Type B pancreatic cell (in vitro differentiated cells): ENCODE results near the gene MMP26. TPM values are rescaled to one million over a fixed set of nuclear protein-coding genes. Genes with fewer than 3 reads are reported as not detected.
"Not testable (repeated sequence)": the region's sequence is repeated elsewhere in the genome, so short reads cannot be mapped to it uniquely, and the experiment has no call there.

ENCODE experiments used
- DNase-seq: peaks from one replicate; pipeline ENCODE4 v3.0.0; 2021; ENCODE audit warnings: mixed read lengths; ENCODE audit not compliant: unreplicated experiment; ENCODE audit errors: extremely low spot score
- H3K27ac Mint-ChIP-seq: 2 replicates; pipeline ENCODE4 v1.8.0; 2021; ENCODE audit warnings: mild to moderate bottlenecking, mixed read lengths
- H3K27me3 Mint-ChIP-seq: 2 replicates; pipeline ENCODE4 v1.8.0; 2021; ENCODE audit warnings: mixed read lengths
- H3K36me3 Mint-ChIP-seq: 2 replicates; pipeline ENCODE4 v1.8.0; 2021; ENCODE audit warnings: mixed read lengths
- H3K4me1 Mint-ChIP-seq: one replicate; pipeline ENCODE4 v1.8.0; 2021; ENCODE audit warnings: mixed read lengths; ENCODE audit not compliant: unreplicated experiment
- H3K4me3 Mint-ChIP-seq: 2 replicates; pipeline ENCODE4 v1.8.0; 2021; ENCODE audit warnings: mild to moderate bottlenecking, mixed read lengths
- H3K9me3 Mint-ChIP-seq: 2 replicates; pipeline ENCODE4 v1.8.0; 2021; ENCODE audit warnings: mixed read lengths
- CTCF ChIP-seq: fragments of 200-600 bp; sonication (generic); conservative IDR thresholded peaks from 2 replicates; pipeline ENCODE4 v1.5.0; 2021; ENCODE audit warnings: antibody characterized with exemption, mild to moderate bottlenecking
- total RNA-seq: library from RNA; stranded (reverse); gene quantifications from 2 replicates; pipeline ENCODE4 v1.2.1, GENCODE V29; 2021; ENCODE audit warnings: low replicate concordance

Gene MMP26
- total RNA-seq, 1 donor from 2014 or later = not detected

DNA sequence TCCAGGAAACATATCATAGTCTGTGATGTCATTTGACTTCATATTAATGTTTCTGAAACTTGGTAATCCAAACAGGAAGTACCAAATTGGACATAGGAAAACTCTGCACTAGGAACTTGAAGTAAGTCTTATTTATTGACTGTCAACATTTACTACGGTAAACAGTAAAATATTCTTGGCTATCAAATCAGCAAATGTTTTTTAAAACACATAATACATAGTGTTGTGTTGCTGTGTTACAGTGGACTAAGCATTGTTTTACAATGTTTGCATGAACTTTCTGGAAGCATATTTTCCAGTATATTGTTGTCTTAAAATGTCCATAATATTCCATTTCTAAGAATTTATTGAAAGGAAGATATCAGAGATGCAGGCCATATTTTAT is 4.2 kb upstream of the MMP26 start:
- Mint-ChIP-seq H3K27ac (no peak overlapping the region), H3K4me1 (peaks cover 9% of the 10 kb centered on the region)
- no peak for TF ChIP-seq CTCF

DNA sequence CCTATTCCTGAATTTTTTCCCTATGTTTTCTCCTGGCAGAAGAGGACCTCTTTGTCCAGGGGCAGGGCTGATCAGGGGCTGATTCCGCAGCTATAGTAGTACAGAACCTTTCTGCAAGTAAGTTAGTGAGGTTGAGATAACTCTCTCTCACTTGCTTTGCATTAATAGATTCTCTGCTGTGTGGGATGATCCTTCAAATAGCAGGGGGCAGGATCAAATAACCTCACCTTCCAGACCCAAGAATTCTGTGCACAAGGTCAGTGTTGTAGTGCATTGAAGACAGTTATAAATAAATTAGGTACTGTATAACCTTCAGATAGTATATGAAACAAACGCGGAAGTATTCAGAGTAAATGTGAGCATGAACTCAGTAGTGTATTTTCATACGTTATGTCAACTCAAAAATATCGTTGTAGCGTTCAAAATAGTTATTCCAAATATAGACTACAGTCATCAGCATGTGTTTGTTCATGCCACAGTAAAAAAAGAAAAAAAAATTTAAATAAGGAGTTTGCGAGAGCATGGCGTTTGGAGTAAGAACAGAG is 278 bp downstream of the MMP26 start:
- Mint-ChIP-seq H3K4me1 (peaks cover 9% of the 10 kb centered on the region), H3K27ac (no peak overlapping the region), H3K4me3 (no peak overlapping the region), H3K9me3 (no peaks in the 10 kb centered on the region), H3K27me3 (no peaks in the 10 kb centered on the region), H3K36me3 (no peaks in the 10 kb centered on the region)
- DNase-seq = no peak
- no peak for TF ChIP-seq CTCF

More for the DNA sequence above, 4.2 kb upstream of the MMP26 start:
- Mint-ChIP-seq H3K36me3 (no peaks in the 10 kb centered on the region), H3K4me3 (no peak overlapping the region), H3K9me3 (no peaks in the 10 kb centered on the region), H3K27me3 (no peaks in the 10 kb centered on the region)
- no peak for DNase-seq

DNA sequence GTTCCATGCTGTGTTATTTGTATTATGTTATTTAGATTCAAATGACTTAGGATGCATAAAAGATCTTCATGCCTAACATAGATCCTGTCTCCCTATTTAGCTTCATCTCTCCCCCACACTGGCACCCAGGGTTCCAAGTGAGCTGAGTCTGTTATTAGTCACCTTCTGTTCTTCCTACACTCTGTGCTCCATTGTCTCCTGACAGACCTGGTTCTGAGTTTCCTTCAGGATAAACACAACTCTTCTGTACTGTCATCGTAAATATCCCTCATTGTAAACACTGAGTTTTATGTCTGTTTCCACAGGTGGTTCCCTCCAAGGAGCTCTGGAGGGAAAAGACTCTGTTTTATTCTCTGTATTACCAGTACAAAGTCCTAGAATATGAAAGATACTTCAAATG is 8.7 kb downstream of the MMP26 start:
- Mint-ChIP-seq H3K36me3 (no peaks in the 10 kb centered on the region), H3K27ac (no peak overlapping the region), H3K4me3 (no peak overlapping the region), H3K9me3 (no peaks in the 10 kb centered on the region), H3K4me1 (no peaks in the 10 kb centered on the region), H3K27me3 (no peaks in the 10 kb centered on the region)
- no peak for TF ChIP-seq CTCF
- DNase-seq = no peak

- Mint-ChIP-seq H3K36me3 (no peaks in the 10 kb centered on the region), H3K4me1 (no peaks in the 10 kb centered on the region), H3K9me3 (no peaks in the 10 kb centered on the region), H3K4me3 (no peak overlapping the region), H3K27ac (no peak overlapping the region), H3K27me3 (no peaks in the 10 kb centered on the region)
- TF ChIP-seq CTCF = no peak
- no peak for DNase-seq
These were observed 9.7 kb downstream of the MMP26 start for GRCh38 chr11:4714300-4714699.

DNA sequence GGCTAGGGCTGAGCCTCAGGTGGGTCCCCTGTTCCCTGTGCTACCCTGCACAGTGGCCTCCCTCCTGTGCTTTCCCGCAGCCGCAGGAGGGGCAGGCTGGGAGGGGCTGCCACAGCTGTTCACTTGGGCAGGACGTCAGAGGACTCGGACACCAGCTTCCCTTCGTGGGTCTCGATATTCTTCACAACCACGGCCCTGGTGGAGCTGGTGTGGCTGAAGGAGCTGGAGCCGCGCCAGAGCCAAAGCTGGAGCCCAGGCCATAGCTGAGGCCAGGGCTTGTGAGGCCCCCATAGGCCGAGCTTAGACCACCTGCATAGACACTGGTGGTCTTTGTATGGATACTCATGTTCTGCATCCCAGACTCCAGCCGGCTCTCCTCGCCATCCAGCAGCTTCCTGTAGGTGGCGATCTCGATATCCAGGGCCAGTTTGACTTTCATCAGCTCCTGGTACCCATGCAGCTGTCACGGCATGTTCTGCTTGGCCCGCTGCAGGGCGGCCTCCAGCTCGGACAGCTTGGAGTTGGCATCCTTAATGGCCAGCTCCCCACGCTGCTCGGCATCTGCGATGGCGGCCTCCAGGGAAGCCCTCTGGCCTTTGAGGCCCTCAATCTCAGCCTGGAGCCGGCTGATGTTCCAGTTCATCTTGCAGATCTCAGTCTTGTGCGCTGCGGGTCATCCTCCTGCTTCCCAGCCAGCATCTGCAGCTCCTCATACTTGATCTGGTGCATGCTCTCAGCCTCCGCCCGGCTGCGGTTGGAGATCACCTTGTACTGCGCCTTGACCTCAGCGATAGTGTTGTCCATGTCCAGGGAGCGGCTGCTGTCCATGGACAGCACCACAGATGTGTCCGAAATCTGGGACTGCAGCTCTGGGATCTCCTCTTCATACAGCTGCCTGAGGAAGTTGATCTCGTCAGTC is 18.3 kb downstream of the MMP26 start:
- H3K36me3 Mint-ChIP-seq, H3K27me3 Mint-ChIP-seq, H3K9me3 Mint-ChIP-seq, H3K4me3 Mint-ChIP-seq, DNase-seq, H3K4me1 Mint-ChIP-seq, H3K27ac Mint-ChIP-seq: not testable (repeated sequence)

GRCh38 chr11:4727171-4727570 is 22.6 kb downstream of the MMP26 start:
- no peak for DNase-seq
- no peaks in the 10 kb centered on the region for H3K36me3 Mint-ChIP-seq
- H3K4me3 Mint-ChIP-seq = no peak overlapping the region

More at GRCh38 chr11:4727171-4727570, 22.6 kb downstream of the MMP26 start:
- no peak overlapping the region for H3K27ac Mint-ChIP-seq
- H3K4me1 Mint-ChIP-seq = no peaks in the 10 kb centered on the region
- no peak for TF ChIP-seq CTCF
- H3K9me3 Mint-ChIP-seq = no peaks in the 10 kb centered on the region
- no peaks in the 10 kb centered on the region for H3K27me3 Mint-ChIP-seq
